Naive thymus-derived CD4-positive, alpha-beta T cell (primary cell): ENCODE results near the gene RBP5. TPM values are rescaled to one million over a fixed set of nuclear protein-coding genes. Genes with fewer than 3 reads are reported as not detected.
A peak's percentile ranks its signal among the peaks of the same experiment; 100 is the strongest.

Experiments used
- ATAC-seq: fragments of 150-1000 bp; cut with Tn5 transposase; 2 replicates; pipeline ENCODE4 v1.10.0; 2021; ENCODE audit warnings: mild to moderate bottlenecking, moderate library complexity
- CTCF ChIA-PET: fragments of 350-600 bp; sonication (Branson Sonifier 250); formaldehyde crosslinking; loops from one replicate; lab custom pipeline; 2021; ENCODE audit warnings: antibody characterized with exemption; lab: Charles Lee
- POLR2A ChIA-PET: fragments of 350-600 bp; sonication (Branson Sonifier 250); formaldehyde crosslinking; loops from one replicate; lab custom pipeline; 2021; ENCODE audit warnings: antibody characterized with exemption, inconsistent platforms; lab: Charles Lee
- DNase-seq, 9 donors: peaks; one replicate each; pipeline versions ENCODE4 v3.0.0 to v3.0.0-alpha.2; 2020 to 2022; ENCODE audit warnings: mixed read lengths in 1 of 9
- H3K27ac ChIP-seq: one replicate; pipeline ENCODE4 v1.7.0; 2013; ENCODE audit warnings: mild to moderate bottlenecking, low read depth, low read length, moderate library complexity
- H3K27me3 ChIP-seq, 2 donors: one replicate each; pipeline ENCODE4 v1.7.0; 2013; ENCODE audit warnings: low read length in 2 of 2, mild to moderate bottlenecking in 2 of 2, moderate library complexity in 2 of 2; ENCODE audit not compliant: control insufficient read depth in 2 of 2, insufficient read depth in 2 of 2
- H3K36me3 ChIP-seq, 3 experiments: 1 replicate in 2 of 3; 2 replicates in 1 of 3; pipeline ENCODE4 v1.7.0; 2013; ENCODE audit warnings: low read length in 3 of 3, mild to moderate bottlenecking in 3 of 3, moderate library complexity in 1 of 3; ENCODE audit not compliant: insufficient read depth in 3 of 3, control insufficient read depth in 2 of 3
- H3K4me1 ChIP-seq, 2 donors: one replicate each; pipeline ENCODE4 v1.7.0; 2013; ENCODE audit warnings: low read length in 2 of 2, mild to moderate bottlenecking in 2 of 2, moderate library complexity in 1 of 2; ENCODE audit not compliant: control insufficient read depth in 2 of 2, insufficient read depth in 2 of 2
- H3K4me3 ChIP-seq: 2 replicates; pipeline ENCODE4 v1.7.0; 2013; ENCODE audit warnings: mild to moderate bottlenecking, low read length
- H3K9me3 ChIP-seq, 3 experiments: 1 replicate in 2 of 3; 2 replicates in 1 of 3; pipeline ENCODE4 v1.7.0; 2013; ENCODE audit warnings: low read length in 3 of 3; ENCODE audit not compliant: control insufficient read depth in 2 of 3
- H3K27ac Mint-ChIP-seq, 9 donors: one replicate each; pipeline ENCODE4 v1.8.0; 2020 to 2022; ENCODE audit warnings: mixed read lengths in 9 of 9, mild to moderate bottlenecking in 8 of 9, moderate library complexity in 5 of 9, inconsistent platforms in 2 of 9
- H3K27me3 Mint-ChIP-seq, 5 donors: one replicate each; pipeline ENCODE4 v1.8.0; 2021 to 2022; ENCODE audit warnings: mixed read lengths in 5 of 5, mild to moderate bottlenecking in 1 of 5
- H3K36me3 Mint-ChIP-seq, 5 donors: one replicate each; pipeline ENCODE4 v1.8.0; 2020 to 2022; ENCODE audit warnings: mixed read lengths in 5 of 5, mild to moderate bottlenecking in 3 of 5, inconsistent platforms in 1 of 5
- H3K4me1 Mint-ChIP-seq, 7 donors: one replicate each; pipeline ENCODE4 v1.8.0; 2020 to 2022; ENCODE audit warnings: mixed read lengths in 7 of 7, mild to moderate bottlenecking in 3 of 7, inconsistent platforms in 1 of 7
- H3K4me3 Mint-ChIP-seq, 10 donors: one replicate each; pipeline ENCODE4 v1.8.0; 2020 to 2022; ENCODE audit warnings: mild to moderate bottlenecking in 10 of 10, mixed read lengths in 10 of 10, moderate library complexity in 6 of 10, inconsistent platforms in 2 of 10
- H3K9me3 Mint-ChIP-seq, 11 donors: one replicate each; pipeline ENCODE4 v1.8.0; 2020 to 2022; ENCODE audit warnings: mixed read lengths in 11 of 11, mild to moderate bottlenecking in 4 of 11, inconsistent platforms in 1 of 11, moderate library complexity in 1 of 11
- intact Hi-C, 2 donors: fragments of 100-400 bp; cut with micrococcal nuclease; formaldehyde crosslinking; loops; one replicate each; pipeline ENCODE4 v1.15.1; 2023
- polyA plus RNA-seq, 2 donors: library from polyadenylated mRNA; unstranded; fragments of 300-500 nt; fragmentation: Illumina TruSeq; gene quantifications; one replicate each; pipeline ENCODE4 v1.2.3, GENCODE V29; 2021
- total RNA-seq, 6 experiments: library from RNA in 5 of 6; stranded (reverse) in 5 of 6; gene quantifications; 1 replicate in 5 of 6; 2 replicates in 1 of 6; pipeline ENCODE4 v1.2.3 and lab custom pipeline; 2021 to 2026

The RBP5 gene, protein sequence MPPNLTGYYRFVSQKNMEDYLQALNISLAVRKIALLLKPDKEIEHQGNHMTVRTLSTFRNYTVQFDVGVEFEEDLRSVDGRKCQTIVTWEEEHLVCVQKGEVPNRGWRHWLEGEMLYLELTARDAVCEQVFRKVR
- total RNA-seq (1 to 10 TPM in 1 of 5 experiments, under 1 TPM in 2, not detected in 2; 0.46 to 1.4 (median 0.50) TPM), polyA plus RNA-seq (not detected), total RNA-seq (lab: John Stamatoyannopoulos, UW) (0.54 reads per million)

- H3K9me3 Mint-ChIP-seq, result peaks cover 0 to 4% (median 0%) of the 10 kb centered on the region in 11 donors
- Histone ChIP-seq H3K4me1 (peaks cover 18% of the 10 kb centered on the region in 2 donors), H3K27ac (peak within 1 kb of the TSS; percentile 73), H3K9me3 (no peaks in the 10 kb centered on the region), H3K36me3 (peaks cover 0 to 6% (median 0%) of the 10 kb centered on the region in 3 experiments), H3K27me3 (no peaks in the 10 kb centered on the region), H3K4me3 (peak within 1 kb of the TSS; percentile 88)
- POLR2A ChIA-PET, result interaction anchor here (1.0 kb wide), 1 partner anchor 12 kb away, joined by 4 read pairs; no protein-coding TSS in a partner anchor
- peak within 1 kb of the TSS; percentile 94 to 100 (median 96) for H3K4me3 Mint-ChIP-seq
- H3K4me1 Mint-ChIP-seq, result peaks cover 29 to 41% (median 34%) of the 10 kb centered on the region in 7 donors
- CTCF ChIA-PET, result no interaction called here
- H3K27me3 Mint-ChIP-seq, result no peaks in the 10 kb centered on the region
- H3K27ac Mint-ChIP-seq, result peak within 1 kb of the TSS; percentile 73 to 95 (median 92)
- DNase-seq (no peak), ATAC-seq (no peak)
- intact Hi-C loops, result no loop called here
- peaks cover 0 to 6% (median 0%) of the 10 kb centered on the region in 5 donors for H3K36me3 Mint-ChIP-seq
These were observed at the start of gene RBP5 for GRCh38 chr12:7128681-7129286. Gene RBP5, minus strand, starts transcription at chr12:7128889. Its CDS starts 114 bp downstream, at chr12:7128775.

DNA sequence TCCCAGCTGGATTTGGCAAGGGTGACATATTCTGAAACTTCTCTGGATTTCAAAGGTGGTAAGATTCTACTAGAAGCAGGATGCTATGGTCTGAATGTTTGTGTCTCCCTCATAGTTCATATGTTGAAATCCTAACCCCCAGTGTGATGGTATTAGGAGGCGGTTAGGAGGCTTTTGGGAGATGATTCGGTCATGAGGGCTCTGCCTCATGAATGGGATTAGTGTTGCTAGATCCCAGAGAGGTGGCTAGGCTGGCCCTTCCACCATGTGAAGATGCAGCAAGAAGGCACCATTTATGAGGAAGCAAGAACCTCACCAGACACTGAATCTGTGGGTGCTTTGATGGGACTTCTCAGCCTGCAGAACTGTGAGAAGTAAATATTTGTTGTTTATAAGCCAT is 49.8 kb upstream of the RBP5 start:
- Histone ChIP-seq H3K27ac (no peak overlapping the region), H3K9me3 (no peaks in the 10 kb centered on the region)

GRCh38 chr12:7176595-7176994 is 47.9 kb upstream of the RBP5 start:
- CTCF ChIA-PET, result no interaction called here
- H3K9me3 Mint-ChIP-seq, result peaks cover 0 to 19% (median 4%) of the 10 kb centered on the region in 11 donors
- H3K27ac ChIP-seq, result no peak overlapping the region
- DNase-seq, result no peak
- no peak overlapping the region for H3K27ac Mint-ChIP-seq
- peaks cover 0 to 3% (median 0%) of the 10 kb centered on the region in 5 donors for H3K36me3 Mint-ChIP-seq
- ATAC-seq, result no peak
- no peaks in the 10 kb centered on the region for H3K9me3 ChIP-seq
- peaks cover 11 to 48% (median 45%) of the 10 kb centered on the region in 5 donors for H3K27me3 Mint-ChIP-seq
- H3K4me1 ChIP-seq, result no peaks in the 10 kb centered on the region
- POLR2A ChIA-PET, result no interaction called here
- H3K4me1 Mint-ChIP-seq, result peaks cover 0 to 1% (median 0%) of the 10 kb centered on the region in 7 donors
- H3K4me3 Mint-ChIP-seq, result no peak overlapping the region
- no peaks in the 10 kb centered on the region for H3K27me3 ChIP-seq
- intact Hi-C loops, result no loop called here
- H3K4me3 ChIP-seq, result no peak overlapping the region
- H3K36me3 ChIP-seq, result no peaks in the 10 kb centered on the region

More for the DNA sequence above, 49.8 kb upstream of the RBP5 start:
- no peak overlapping the region for H3K27ac Mint-ChIP-seq
- H3K4me1 Mint-ChIP-seq, result peaks cover 0 to 1% (median 0%) of the 10 kb centered on the region in 7 donors
- intact Hi-C loops, result no loop called here
- H3K27me3 Mint-ChIP-seq, result peaks cover 18 to 55% (median 38%) of the 10 kb centered on the region in 5 donors
- H3K27me3 ChIP-seq, result no peaks in the 10 kb centered on the region
- no peak overlapping the region for H3K4me3 ChIP-seq
- no peaks in the 10 kb centered on the region for H3K36me3 ChIP-seq
- ATAC-seq, result no peak
- ChIA-PET POLR2A (no interaction called here), CTCF (no interaction called here)
- H3K4me3 Mint-ChIP-seq, result no peak overlapping the region
- no peak for DNase-seq
- H3K4me1 ChIP-seq, result no peaks in the 10 kb centered on the region
- peaks cover 0 to 8% (median 0%) of the 10 kb centered on the region in 11 donors for H3K9me3 Mint-ChIP-seq
- H3K36me3 Mint-ChIP-seq, result no peaks in the 10 kb centered on the region

DNA sequence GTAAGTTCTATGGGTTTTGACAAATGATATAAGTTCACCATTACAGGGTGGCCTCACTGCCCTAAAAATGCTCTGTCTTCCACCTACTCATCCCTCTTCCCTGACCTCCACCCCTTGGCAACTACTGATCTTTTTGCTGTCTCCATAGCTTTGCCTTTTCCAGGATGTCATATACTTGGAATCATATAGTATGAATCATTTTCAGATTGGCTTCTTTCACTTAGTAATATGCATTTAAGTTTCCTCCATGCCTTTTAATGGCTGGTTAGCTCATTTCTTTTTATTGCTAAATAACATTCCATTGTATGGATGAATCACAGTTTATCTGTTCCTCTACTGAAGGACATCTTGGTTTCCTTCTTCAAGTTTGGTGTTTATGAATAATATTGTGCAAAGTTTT is 46.8 kb upstream of the RBP5 start:
- intact Hi-C loops, result no loop called here
- H3K27me3 ChIP-seq, result no peaks in the 10 kb centered on the region
- H3K27me3 Mint-ChIP-seq, result peaks cover 11 to 48% (median 42%) of the 10 kb centered on the region in 5 donors

DNA sequence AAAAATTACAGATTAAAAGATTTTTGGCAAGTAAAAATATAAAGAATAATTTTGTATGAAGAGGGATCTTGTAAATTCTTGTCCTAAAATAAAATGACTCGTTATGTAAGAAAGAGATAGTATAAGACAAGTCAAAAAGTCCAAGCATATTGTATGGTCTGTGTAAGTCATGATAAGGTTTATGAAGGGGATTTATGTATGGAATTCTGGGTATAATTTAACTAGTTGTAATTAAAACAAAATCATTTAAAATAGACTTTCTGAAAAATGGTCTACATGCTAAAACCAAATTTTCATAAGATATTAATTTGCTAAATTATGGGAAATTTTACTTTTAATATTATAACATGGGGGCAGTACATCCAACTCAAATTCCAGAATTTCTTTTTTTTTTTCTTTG is 43.2 kb upstream of the RBP5 start:
- no peaks in the 10 kb centered on the region for H3K36me3 ChIP-seq
- ChIA-PET CTCF (no interaction called here), POLR2A (no interaction called here)
- peaks cover 3 to 66% (median 31%) of the 10 kb centered on the region in 11 donors for H3K9me3 Mint-ChIP-seq
- ATAC-seq (no peak), DNase-seq (no peak)
- H3K9me3 ChIP-seq, result no peaks in the 10 kb centered on the region
- peaks cover 0 to 13% (median 9%) of the 10 kb centered on the region in 5 donors for H3K36me3 Mint-ChIP-seq
- H3K27me3 Mint-ChIP-seq, result peaks cover 5 to 38% (median 31%) of the 10 kb centered on the region in 5 donors
- no peak overlapping the region for H3K4me3 ChIP-seq
- no peaks in the 10 kb centered on the region for H3K4me1 ChIP-seq
- H3K27ac ChIP-seq, result no peak overlapping the region
- intact Hi-C loops, result no loop called here
- H3K27me3 ChIP-seq, result no peaks in the 10 kb centered on the region
- no peak overlapping the region for H3K4me3 Mint-ChIP-seq
- H3K27ac Mint-ChIP-seq, result no peak overlapping the region
- no peaks in the 10 kb centered on the region for H3K4me1 Mint-ChIP-seq

More for the DNA sequence above, 46.8 kb upstream of the RBP5 start:
- Mint-ChIP-seq H3K4me1 (peaks cover 0 to 1% (median 0%) of the 10 kb centered on the region in 7 donors), H3K36me3 (peaks cover 0 to 3% (median 1%) of the 10 kb centered on the region in 5 donors), H3K9me3 (peaks cover 0 to 30% (median 12%) of the 10 kb centered on the region in 11 donors), H3K27ac (no peak overlapping the region), H3K4me3 (no peak overlapping the region)
- no peaks in the 10 kb centered on the region for H3K9me3 ChIP-seq
- H3K36me3 ChIP-seq, result no peaks in the 10 kb centered on the region
- CTCF ChIA-PET, result no interaction called here
- ATAC-seq (no peak), DNase-seq (no peak)
- POLR2A ChIA-PET, result no interaction called here
- no peaks in the 10 kb centered on the region for H3K4me1 ChIP-seq
- H3K27ac ChIP-seq, result no peak overlapping the region
- no peak overlapping the region for H3K4me3 ChIP-seq

- H3K27ac Mint-ChIP-seq, result no peak overlapping the region
- Histone ChIP-seq H3K4me1 (no peaks in the 10 kb centered on the region), H3K36me3 (no peaks in the 10 kb centered on the region), H3K9me3 (no peaks in the 10 kb centered on the region), H3K4me3 (no peak overlapping the region), H3K27ac (no peak overlapping the region), H3K27me3 (no peaks in the 10 kb centered on the region)
- intact Hi-C loops, result no loop called here
- H3K4me3 Mint-ChIP-seq, result no peak overlapping the region
- POLR2A ChIA-PET, result no interaction called here
- ATAC-seq (no peak), DNase-seq (no peak)
- peaks cover 0 to 13% (median 9%) of the 10 kb centered on the region in 5 donors for H3K36me3 Mint-ChIP-seq
- peaks cover 0 to 2% (median 0%) of the 10 kb centered on the region in 7 donors for H3K4me1 Mint-ChIP-seq
- CTCF ChIA-PET, result no interaction called here
- H3K27me3 Mint-ChIP-seq, result peaks cover 0 to 34% (median 29%) of the 10 kb centered on the region in 5 donors
- H3K9me3 Mint-ChIP-seq, result peaks cover 3 to 63% (median 26%) of the 10 kb centered on the region in 11 donors
These were observed 41.3 kb upstream of the RBP5 start for GRCh38 chr12:7169951-7170350.
